AG04449 (cell line): ENCODE results near the gene RPS6KA4.

Experiments used
- CTCF ChIA-PET: fragments of 350-600 bp; formaldehyde crosslinking; extraction: SDS; loops from one replicate; lab custom pipeline; 2021; ENCODE audit warnings: antibody characterized with exemption; lab: Yijun Ruan, JAX
- POLR2A ChIA-PET: fragments of 400-600, 350-600 bp; formaldehyde crosslinking; extraction: SDS; loops from one replicate; lab custom pipeline; 2020; ENCODE audit warnings: antibody characterized with exemption, inconsistent platforms; lab: Yijun Ruan, JAX
- DNase-seq: peaks from one replicate; pipeline ENCODE4 v3.0.0-alpha.2; 2010; ENCODE audit warnings: low read depth, low spot score
- H3K4me3 ChIP-seq: 2 replicates; pipeline ENCODE4 v1.5.1; 2011; ENCODE audit warnings: low read depth, mild to moderate bottlenecking, control low read depth, low read length
- CTCF ChIP-seq: IDR thresholded peaks from one replicate; pipeline ENCODE4 v1.5.1; 2011; ENCODE audit warnings: mild to moderate bottlenecking, moderate library complexity, low read length, control low read depth, inconsistent platforms; ENCODE audit not compliant: insufficient read depth; ENCODE audit errors: missing control alignments

Gene RPS6KA4

DNA sequence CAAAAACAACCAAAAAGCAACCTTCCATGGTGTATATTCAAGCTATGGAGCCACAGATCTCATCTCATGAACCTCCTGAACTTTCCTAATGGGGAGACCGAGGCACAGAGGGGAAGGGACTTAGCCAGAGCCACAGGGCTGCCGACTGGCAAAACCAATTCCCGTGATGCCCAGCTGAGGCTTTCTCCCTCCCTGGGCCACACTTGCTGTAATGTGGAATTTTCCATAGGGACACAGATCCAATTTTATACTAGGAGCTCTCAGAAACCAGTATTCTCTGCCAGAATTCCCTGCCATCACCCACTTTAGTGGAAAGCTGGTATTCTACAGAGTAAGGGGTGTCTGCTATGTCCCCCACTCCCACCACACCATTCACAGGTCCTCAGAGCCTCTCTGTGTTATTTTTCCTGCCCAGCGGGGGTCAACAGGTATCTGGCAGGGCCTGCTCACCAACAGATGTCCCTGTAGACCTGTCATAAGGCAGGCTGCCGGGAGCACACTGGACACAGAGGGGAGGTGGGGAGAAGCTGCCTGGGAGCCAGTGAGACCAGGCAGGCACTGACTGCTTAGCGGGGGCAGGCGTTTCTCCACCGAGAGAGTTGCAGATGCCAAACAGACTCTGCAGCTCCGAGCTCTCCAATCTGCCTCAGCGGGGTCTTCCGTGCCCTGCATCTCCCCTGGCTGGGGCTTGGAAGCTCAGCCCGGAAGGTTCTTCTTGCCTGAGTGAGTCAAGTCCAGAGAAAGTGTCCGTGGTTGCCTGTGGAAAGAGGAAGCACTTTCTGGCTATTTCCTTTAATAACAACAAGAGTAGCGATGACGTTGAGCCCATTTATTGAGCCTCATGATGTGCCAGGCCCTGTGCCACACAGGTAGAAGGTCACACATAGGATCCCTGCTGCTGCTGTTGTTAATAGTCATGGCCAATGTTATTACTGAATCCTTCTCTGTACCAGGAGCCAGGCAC is 26.3 kb downstream of the RPS6KA4 start:
- no peak for DNase-seq
- TF ChIP-seq CTCF, result no peak
- ChIA-PET CTCF (interaction anchor here (0.9 to 1.0 kb wide), 2 partner anchors 60 to 64 kb away, joined by 3 to 4 read pairs; no protein-coding TSS in a partner anchor), POLR2A (no interaction called here)
- H3K4me3 ChIP-seq, result no peak overlapping the region

DNA sequence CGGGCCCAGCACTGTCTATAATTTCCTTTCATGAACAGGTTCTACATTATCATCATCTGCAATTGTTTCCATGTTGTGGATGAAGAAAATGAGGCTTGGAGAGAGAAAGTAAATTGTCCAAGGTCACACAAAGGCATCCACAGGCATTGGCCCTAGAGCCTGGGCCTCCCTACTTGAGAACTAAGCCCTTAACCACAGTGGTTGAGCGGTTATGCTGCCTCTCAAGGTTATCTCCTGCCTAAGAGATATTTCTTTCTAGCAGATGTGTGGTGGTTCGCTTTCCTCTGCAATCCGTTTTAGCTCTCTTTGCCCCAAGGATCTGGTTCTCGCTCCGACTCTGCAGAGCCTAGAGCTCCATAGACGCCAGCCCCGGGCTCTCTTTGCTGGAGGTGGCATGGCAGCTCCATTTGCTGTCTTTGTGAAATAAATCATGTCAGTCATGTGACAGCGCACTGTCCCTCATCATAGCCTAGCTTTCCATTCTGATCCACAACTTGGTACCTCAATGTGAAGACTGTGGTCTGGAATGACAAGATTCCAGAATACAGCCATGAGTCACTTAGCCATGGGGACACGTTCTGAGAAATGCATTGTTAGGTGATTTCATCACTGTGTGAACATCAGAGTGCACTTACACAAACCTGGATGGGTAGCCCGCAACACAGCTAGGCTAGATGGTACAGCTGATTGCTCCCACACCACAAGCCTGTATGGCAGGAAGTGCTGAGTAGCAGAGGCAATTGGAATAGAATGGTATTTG is 27.2 kb downstream of the RPS6KA4 start:
- ChIA-PET POLR2A (no interaction called here), CTCF (interaction anchor here (1.1 kb wide), 1 partner anchor 10 kb away, joined by 3 read pairs; no protein-coding TSS in a partner anchor)
- DNase-seq, result no peak
- no peak overlapping the region for H3K4me3 ChIP-seq
- TF ChIP-seq CTCF, result no peak

DNA sequence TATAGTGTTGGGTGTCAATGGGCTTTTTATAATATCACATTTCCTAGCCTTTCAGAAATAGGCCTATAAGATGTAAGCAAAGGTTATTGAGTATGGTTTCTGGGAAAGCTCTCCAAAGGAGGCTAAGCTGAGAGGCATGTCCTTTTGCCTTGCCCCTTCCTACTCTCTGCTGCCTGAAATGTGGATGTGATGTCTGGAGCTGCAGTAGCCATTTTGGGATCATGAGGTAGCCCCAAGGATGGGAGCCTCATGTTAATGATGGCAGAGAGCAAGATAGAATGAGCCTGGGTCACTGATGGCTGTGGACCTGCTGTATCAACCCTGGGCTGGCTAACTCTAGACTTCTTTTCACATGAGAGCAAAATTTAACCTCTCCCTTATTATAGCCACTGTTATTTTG is 29.0 kb downstream of the RPS6KA4 start:
- POLR2A ChIA-PET, result no interaction called here

DNA sequence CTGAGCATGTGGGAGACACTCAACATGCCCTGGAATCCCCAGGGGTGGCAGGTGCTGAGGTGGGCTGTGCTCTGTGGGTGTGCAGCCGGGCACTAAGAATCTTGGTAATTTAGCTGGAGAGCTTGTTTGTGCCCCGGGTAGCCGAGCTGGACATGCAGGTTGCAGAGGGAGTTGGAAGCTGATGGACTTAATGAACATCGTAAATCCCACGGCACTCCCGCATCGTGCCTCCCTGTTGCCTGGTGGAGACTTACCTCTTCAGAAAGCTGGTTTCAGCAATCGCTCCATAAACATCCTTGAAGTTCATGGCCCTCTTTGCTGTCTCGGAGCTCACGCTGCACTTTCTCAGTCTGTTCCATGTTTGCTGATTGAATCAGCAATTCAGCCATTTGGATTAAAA is 29.9 kb downstream of the RPS6KA4 start:
- ChIA-PET CTCF (interaction anchor here (0.8 to 2.0 kb wide), 2 partner anchors 25 to 34 kb away, joined by 3 to 8 read pairs; no protein-coding TSS in a partner anchor), POLR2A (no interaction called here)
- no peak for DNase-seq
- no peak overlapping the region for H3K4me3 ChIP-seq
- no peak for TF ChIP-seq CTCF

More for the DNA sequence above, 29.0 kb downstream of the RPS6KA4 start:
- no peak for DNase-seq
- CTCF ChIA-PET, result interaction anchor here (1.8 kb wide), 1 partner anchor 33 kb away, joined by 9 read pairs; no protein-coding TSS in a partner anchor
- no peak for TF ChIP-seq CTCF
- H3K4me3 ChIP-seq, result no peak overlapping the region

DNA sequence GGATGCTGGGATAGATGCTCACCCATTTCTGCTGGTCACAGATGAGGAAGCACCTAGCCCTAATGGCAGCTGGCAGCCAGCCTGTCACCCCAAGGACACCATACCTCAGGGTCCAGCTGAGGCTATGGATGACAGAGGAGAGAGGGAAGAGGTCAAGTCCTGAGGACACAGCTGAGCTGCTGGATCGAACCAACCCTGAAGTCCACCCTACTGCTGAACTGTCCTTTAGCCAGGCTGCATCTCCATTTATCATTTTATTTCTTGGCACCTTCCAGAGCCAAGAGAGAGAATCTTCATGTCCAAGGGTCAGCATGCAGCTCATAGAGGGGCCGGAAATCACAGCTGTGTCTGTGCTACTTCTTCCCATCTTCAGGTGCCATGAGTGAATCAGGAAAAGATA is 30.9 kb downstream of the RPS6KA4 start:
- no peak overlapping the region for H3K4me3 ChIP-seq
- POLR2A ChIA-PET, result no interaction called here
- no peak for DNase-seq
- CTCF ChIA-PET, result interaction anchor here (0.8 to 2.0 kb wide), 3 partner anchors 31 to 299 kb away, joined by 3 to 8 read pairs (median 3); partner anchors contain the start of gene RPS6KA4
- no peak for TF ChIP-seq CTCF
